SK-MEL-5 (cell line): ENCODE data around the gene C16orf90. TPM values are rescaled to one million over a fixed set of nuclear protein-coding genes. Genes with fewer than 3 reads are reported as not detected.
"Not testable (repeated sequence)": the region's sequence is repeated elsewhere in the genome, so short reads cannot be mapped to it uniquely, and the experiment has no call there.

ENCODE experiments used
- DNase-seq: peaks from one replicate; pipeline ENCODE4 v3.0.0-alpha.2; 2016; ENCODE audit warnings: low read depth, low spot score
- in situ Hi-C: cut with HindIII; loops from 2 replicates; pipeline ENCODE4 v1.10.0; 2016; ENCODE audit warnings: low sequenced_read_pairs, high pct_unique_total_duplicates, low pct_unique_long_range_greater_than_20kb
- polyA plus RNA-seq, 2 experiments: library from polyadenylated mRNA; depleted of rRNA; stranded (reverse); fragments of >200 nt; gene quantifications; 2 replicates each; pipeline ENCODE4 v1.2.3, GENCODE V29; 2015
- total RNA-seq: library from RNA; depleted of rRNA; stranded (reverse); fragments of >200 nt; shearing (Covaris generic); gene quantifications from 2 replicates; pipeline ENCODE4 v1.2.3, GENCODE V29; 2014; rRNA removed

The C16orf90 gene, protein sequence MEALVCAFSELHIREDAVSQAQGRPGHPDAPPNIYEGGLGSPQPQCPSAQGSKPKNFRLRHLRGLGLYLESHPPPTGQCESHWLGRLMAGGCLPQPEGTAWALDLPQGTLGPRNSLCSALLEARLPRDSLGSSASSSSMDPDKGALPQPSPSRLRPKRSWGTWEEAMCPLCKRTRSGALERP
- total RNA-seq, result not detected in 2 replicates
- polyA plus RNA-seq (2015; cell fraction: cytosol; rRNA removed), result not detected in 2 replicates
- not detected in 2 replicates for polyA plus RNA-seq (2015; cell fraction: nucleus; rRNA removed)

DNA sequence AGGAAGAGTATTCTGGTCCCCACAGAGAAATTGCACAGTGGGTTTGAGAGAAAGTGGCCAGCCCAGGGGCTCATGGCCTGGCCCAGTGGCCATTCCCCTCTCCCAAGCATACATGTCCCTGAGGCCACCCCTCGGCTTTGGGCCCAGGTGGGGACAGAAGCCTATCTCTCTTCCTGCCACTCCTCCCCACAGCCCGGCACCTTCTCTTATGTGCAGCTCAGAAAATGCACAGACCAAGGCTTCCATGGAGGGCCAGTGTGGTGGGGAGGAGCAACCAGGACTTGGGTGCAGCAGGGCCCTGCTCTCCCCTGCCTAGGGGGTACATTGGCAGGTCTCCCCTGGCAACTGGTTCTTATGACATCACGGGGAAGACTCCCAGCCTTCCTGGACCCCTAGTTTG lies at the start of gene C16orf90:
C16orf90 (minus strand) TSS at position 314 of the 400 bp plus-strand sequence; CDS start at position 246, 68 bp downstream.
- DNase-seq, result no peak
- in situ Hi-C loops, result no loop called here

DNA sequence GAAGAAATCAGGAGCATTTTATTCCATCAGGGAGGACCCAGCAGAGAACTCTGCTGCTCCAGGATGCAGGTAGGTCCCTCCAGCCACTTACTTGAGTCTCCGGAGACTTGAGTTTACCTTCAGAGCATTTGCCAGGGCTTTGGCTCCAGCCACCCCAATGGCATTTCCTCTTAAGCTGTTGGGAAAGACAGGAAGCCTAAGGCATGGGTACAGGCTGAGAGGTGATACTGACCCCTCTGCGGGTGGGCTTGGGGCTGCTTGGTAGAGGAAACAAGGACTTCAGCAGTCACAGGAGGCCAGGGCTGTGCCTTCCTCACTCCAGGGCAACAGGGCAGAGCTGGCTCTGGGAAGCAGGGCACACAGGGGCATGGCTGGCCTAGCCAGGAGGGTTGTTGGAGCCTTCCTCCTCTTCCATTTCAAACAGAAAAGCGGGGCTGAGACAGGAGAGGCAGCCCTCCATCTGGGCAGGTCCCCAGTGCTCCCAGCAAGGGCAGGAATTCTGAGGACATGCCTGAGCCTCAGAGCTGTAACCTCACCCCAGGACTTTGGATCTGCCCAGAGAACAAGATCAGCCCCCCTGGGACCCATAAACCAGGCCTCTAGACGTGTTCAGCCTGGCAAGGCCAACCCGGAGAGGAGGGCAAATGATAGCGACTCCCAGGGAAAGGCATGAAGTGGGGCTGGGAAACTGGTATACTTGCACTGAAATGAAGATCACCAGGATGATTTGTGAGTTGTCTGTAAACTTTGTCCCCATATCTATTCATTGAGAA lies 47.5 kb upstream of the C16orf90 start:
- DNase-seq, result no peak
- in situ Hi-C loops, result no loop called here

DNA sequence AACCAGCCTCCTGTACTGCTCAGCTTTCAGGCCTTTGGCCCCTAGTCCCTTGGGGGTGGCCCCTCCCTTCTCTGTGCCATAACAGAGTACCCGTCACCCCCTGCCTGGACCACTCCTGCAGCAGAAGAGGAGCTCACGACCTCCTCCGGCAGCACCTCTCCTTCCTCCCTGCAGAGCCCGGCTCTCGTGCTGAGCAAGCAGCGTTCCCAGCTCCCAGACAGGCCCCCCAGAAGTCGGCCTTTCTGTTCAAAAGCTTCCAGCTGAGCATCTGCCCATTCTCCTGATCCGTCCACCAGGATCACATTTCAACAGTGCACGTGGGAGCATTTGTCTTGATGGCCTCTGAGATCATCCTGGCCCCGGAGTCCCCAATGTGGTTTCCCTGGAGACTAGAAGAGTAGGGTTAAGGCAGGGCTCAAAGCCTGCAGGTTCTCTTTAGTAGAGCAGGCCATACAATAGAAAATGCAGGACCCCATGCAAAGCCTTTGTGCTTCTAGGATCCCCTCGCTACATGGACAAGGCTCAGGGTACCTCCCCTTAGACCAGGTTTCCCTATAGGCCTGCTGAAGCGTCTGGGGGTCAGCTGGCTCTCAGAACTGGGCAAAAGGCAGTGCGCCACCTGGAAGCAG lies 46.4 kb upstream of the C16orf90 start:
- no peak for DNase-seq
- in situ Hi-C loops, result no loop called here

DNA sequence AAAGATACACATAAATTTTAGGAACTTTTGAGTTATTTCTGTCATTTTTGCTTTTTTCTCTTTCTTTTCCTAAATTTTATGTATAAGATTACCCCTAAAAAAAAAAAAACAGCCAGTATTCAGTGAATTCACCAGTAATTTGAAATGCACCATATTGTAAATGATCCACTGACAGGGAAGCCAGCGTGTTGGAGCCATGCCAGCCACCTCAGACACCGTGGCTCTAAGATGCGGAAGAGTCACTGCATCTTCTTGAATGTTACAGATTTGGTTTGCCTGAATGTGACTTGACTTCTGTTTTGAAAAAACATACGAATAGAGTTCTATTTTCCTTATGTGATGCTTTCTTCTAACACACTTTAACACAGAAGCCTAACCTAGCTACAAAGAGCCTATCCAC lies 42.9 kb upstream of the C16orf90 start:
- in situ Hi-C loops, result no loop called here
- no peak for DNase-seq

DNA sequence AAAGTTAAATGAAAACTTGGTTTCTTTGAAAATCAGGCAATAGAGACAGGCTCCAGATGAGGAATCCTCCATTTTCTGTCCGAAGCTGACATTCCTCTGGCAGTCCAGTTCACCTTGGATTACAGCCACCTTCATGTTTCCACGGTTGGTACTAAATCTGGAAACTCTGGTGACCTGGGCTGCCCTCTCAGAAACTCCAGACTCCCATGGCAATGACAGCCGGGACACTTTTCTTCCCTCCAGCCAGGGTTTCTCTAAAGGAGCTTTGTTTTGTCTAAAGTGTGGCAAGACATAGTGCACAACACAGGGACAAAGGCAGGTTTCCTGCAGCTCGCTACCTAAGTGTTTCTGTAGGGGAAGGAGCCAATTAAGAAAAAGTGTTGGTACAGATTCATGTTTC lies 41.6 kb upstream of the C16orf90 start:
- in situ Hi-C loops, result no loop called here
- DNase-seq, result no peak

DNA sequence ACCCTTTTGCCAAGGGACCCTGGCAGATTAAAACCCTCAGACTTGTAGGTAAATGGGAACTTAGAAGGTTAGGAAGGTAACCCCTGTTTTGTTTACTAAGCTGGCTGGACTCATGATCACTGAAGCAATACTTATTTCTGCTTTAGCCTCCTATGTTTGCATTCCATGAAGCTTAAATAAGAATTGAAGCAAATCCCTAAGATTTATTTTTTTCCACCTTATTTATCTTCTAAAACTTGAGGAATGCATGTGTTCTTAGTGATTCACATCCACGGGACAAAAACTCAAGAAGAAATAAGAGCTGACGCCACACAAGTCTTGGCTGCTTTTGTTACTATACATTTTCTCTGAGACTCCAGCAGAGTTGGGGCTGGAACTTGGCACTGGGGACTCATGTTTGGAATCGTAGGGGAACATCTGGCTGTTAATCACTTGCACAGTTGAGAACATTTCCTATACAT lies 41.0 kb upstream of the C16orf90 start:
- in situ Hi-C loops, result no loop called here
- DNase-seq, result no peak

DNA sequence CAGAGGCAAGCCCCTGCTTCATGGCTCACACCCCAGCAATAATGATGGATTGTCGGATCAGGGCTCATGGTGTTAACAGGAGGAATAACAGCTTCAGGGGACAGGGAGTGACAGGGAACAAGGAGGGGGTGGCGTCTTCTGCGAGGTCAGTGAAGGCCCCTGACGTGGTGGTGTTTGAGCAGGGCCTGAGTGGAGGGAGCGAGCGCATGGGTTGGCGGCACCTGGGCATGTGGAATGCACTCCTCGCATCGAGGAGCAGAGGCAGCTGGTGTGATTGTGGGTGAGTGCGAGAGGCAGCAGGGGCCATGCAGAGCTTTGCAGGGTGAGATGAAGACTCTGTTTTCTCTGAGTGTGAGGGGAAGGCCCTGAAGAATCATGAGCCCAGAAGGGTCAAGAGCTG lies 38.8 kb upstream of the C16orf90 start:
- in situ Hi-C loops, result no loop called here

DNA sequence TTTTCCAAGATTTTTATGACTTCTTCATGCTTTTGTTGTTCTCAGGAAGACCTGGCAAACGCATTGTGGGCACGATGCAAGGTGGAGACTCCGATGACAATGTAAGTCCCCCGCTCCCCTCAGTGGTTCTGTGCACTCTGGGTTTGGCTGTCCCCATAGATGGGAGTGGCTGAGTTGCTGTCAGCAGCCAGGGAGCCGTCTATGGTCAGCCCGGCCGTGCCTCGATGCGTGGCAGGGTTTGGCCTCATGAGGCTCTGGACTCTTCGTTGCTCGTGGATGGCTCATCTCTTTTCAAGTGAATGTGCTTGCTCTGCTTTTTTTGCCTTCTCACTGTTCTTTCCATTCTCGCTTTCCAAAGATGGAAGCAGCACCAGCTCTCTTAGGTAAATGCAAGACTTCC lies 37.5 kb upstream of the C16orf90 start:
- DNase-seq, result no peak
- in situ Hi-C loops, result no loop called here

More for the DNA sequence above, 38.8 kb upstream of the C16orf90 start:
- DNase-seq, result no peak

DNA sequence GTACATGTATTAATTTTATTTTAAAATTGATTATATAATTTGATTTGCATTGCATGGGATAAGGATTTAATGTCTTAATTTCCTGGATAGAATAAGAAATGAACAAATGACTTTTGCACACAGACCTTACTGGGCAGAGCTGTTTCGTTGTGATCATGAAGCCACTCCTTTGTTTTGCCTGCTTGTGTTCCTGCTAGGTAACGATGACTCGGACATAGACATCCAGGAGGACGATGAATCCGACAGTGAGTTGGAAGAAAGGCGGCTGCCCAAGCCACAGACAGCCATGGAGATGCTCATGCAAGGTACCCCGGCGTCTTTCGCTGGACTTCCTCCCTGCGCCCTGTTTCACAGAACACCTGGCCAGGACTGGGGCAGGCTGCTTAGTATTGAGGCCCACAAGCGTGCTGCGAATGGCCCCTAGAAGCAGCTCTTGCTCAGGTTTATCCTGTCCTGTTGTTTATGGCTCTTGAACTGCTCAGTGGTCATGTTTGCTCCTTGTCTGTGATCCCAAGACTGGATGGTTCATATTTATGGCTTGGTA lies 35.2 kb upstream of the C16orf90 start:
- in situ Hi-C loops, result no loop called here
- no peak for DNase-seq

DNA sequence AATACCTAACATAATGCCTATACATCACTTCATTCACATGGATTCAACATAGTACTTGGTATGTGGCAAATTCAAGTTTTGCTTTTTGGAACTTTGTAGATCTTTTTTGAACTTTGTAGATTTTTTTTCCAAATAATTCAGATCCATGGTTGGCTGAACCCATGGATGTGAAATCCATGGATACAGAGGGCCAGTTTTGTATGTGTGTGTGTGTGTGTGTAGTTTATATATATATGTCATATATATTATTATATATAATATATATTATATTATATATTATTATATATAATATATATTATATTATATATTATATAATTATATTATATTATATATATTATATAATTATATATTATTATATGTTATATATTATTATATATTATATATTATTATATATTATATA lies 33.9 kb upstream of the C16orf90 start:
- in situ Hi-C loops, result no loop called here

DNA sequence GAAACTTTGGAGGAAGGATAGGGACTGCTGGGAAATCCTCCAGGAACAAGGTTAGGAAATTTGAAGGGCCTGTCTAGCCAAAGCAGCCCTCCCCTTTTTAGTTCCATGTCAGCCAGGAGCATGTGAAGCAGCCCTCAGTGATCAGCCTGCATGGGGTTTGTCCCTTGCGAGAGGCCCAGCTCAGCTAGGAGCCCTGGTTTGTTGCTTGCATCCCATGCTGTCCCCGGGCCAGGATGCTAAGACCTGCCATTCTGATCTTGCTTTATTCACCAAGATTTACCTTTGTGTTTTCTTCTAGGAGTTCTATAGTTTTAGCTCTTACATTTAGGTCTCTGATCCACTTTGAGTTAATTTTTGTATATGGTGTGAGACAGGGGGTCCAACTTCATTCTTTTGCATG lies 33.1 kb upstream of the C16orf90 start:
- DNase-seq, result no peak
- in situ Hi-C loops, result no loop called here

More for the DNA sequence above, 33.9 kb upstream of the C16orf90 start:
- DNase-seq, result no peak

DNA sequence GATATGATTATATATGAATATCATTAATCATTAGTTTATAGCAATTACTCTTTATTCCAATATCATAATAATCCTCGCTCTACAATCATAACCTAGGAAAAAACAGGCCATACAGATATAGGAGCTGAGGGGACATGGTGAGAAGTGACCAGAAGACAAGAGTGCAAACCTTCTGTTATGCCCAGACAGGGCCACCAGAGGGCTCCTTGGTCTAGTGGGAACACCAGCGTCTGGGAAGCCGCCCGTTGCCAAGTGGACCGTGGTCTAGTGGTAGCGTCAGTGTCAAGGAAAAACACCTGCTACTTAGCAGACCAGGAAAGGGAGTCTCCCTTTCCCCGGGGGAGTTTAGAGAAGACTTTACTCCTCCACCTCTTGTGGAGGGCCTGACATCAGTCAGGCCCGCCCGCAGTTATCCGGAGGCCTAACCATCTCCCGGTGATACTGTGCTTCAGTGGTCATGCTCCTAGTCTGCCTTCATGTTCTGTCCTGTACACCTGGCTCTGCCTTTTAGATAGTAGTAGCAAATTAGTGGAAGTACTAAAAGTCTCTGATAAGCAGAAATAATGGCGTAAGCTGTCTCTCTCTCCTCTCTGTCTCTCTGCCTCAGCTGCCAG lies 32.0 kb upstream of the C16orf90 start:
- peak; percentile 71 for DNase-seq
- in situ Hi-C loops, result not testable (repeated sequence)

DNA sequence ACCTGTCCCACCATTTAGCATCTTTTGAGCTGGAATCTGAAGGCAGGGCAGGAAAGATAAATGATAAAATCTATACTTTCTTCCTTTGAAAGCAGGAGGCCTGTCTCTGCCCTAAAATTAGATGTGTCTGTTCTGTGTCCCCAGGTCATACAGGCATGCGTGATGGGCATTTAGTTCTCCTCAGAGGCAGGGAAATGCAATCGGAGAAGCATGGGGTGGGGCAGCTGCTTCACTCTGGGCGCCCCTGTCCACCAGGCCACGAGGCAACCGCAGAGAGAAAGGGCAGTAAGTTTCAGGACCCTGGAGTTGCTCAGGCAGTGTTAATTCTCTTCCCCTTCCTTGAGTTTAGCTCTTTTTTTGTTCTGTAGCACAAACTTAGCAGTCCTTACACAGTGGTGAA lies 30.7 kb upstream of the C16orf90 start:
- no peak for DNase-seq
- in situ Hi-C loops, result no loop called here

DNA sequence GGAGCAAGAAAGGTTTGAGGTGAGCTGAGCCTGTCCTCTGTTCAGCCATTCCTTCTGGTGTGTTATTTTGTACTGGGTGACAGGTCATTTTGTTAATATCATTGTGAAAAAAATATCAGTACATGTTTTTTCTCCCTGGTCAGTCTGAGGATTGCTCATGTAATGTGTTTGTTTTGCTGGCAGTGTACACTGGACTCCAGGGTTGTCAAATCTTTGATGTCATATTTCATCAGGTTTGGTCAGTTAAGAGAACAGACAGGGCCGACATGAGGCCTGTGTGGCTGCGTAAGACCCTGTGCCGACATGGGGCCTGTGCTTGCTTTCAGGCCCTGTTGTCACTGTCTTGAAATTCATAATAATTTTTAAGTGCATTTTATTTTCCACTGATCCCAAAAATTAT lies 28.0 kb upstream of the C16orf90 start:
- DNase-seq, result no peak
- in situ Hi-C loops, result no loop called here

DNA sequence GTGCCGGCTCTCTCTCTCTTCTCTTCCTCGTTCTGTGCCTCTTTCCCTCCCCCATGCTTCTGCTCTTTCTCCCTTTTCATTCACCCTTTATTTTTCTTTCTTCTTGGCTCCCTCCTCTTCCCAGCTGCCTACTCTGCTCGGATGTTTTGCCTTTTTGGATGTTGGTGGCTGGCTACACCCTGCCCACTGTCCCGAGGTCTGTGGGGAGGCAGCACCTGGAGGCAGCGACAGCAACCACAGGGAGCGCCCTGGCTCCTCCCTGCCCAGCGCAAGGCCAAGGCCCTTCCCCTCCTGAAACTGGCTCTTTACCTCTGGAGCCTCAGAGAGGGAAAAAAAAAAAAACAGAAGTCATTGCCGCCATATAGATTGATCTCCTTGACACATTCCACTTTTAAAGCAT lies 25.6 kb upstream of the C16orf90 start:
- in situ Hi-C loops, result no loop called here
- no peak for DNase-seq

DNA sequence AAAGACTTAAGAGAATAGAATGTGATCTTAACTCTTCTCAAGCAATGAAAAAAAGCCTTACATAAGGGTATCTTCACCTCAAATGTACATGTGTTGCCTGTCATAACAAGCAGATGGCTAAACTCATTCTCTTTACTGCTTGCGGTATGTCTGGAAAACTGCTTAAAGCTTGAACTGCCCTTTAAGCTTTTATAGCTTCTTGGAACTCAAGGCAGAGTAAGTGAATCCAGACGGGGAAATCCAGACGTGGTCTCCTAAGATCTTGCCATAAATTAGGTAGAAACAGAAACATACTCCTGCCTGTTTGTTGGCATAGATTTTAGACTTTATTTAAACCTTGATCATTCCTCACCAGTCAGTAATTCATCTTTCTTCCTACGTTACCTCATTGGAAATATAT lies 25.1 kb upstream of the C16orf90 start:
- no peak for DNase-seq
- in situ Hi-C loops, result no loop called here

DNA sequence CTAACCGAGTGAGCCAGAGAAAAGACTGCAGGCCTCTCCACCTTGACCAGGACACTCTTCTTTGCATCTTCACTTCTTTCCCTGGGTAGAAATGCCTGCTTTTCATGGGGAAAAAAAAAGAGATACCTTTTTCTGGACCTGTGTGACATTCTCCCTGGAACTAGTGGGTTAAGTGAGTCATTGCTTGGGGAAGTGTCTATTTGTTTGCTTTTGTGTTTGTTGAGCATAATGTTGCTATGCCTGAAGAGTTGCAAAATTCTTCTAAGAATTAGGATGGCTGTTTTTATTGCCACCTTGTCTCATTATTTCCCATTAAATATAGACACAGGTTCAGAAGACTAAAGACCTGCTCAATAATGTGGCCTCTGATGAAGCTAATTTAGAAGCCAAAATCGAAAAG lies 24.3 kb upstream of the C16orf90 start:
- in situ Hi-C loops, result no loop called here
- DNase-seq, result no peak

DNA sequence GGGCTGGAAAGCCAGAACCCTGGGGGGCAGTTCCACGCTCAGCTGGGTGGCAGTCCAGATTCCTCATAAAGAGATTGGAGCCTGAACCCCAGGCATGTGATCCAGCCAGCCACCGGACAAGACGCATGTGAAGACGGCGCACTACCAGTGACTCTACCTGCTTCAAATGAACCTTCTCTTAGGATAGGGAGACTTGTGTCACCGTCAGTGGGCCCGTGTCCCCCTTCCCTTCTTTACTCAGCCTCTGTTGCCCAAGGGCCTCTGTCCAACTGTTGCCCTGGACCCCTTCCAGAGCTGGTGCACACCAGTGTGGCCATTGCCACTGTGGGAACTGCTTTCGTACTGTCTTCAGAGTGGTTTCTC lies 23.7 kb upstream of the C16orf90 start:
- in situ Hi-C loops, result no loop called here
- DNase-seq, result no peak
